A549 treated with Hydrocortisone at 1 μM for 4 hours (cell line): ENCODE measurements around the gene PRLH. TPM values are rescaled to one million over a fixed set of nuclear protein-coding genes. Genes with fewer than 3 reads are reported as not detected.

ENCODE experiments used
- total RNA-seq: library from RNA; stranded (reverse); fragments of 200-300 nt; extraction: Qiagen RNA extraction; gene quantifications from 5 replicates; pipeline ENCODE4 v1.2.3, GENCODE V29; 2022

The PRLH gene
- total RNA-seq, result not detected in 5 replicates

GRCh38 chr2:237566401-237567235, at the start of gene PRLH:
Gene PRLH (plus strand): TSS chr2:237566574. CDS start chr2:237566574, 0 bp downstream.

GRCh38 chr2:237590272-237591140, 24.1 kb downstream of the PRLH start, which contains the start of gene RAB17:
Gene RAB17 (minus strand): TSS chr2:237590734. CDS start chr2:237586154, 4,580 bp downstream.

Other genes starting within 250 kb of the PRLH start
- gene COL6A3, start 152.4 kb upstream of the PRLH start, total RNA-seq, result 0.14 to 0.43 TPM (median 0.36 TPM) in 5 replicates
- gene MLPH, start 79.3 kb upstream of the PRLH start, total RNA-seq, result 270 to 331 TPM (median 308 TPM) in 5 replicates
- 0.25 to 0.85 TPM (median 0.41 TPM) in 5 replicates for gene RAB17, start 24.2 kb downstream of the PRLH start, total RNA-seq
- 67.5 to 115 TPM (median 85.7 TPM) in 5 replicates for gene LRRFIP1, start 61.0 kb downstream of the PRLH start, total RNA-seq
- 0.16 to 0.30 TPM (median 0.21 TPM) in 5 replicates for gene RBM44, start 232.2 kb downstream of the PRLH start, total RNA-seq